K562 (cell line): ENCODE data around the gene TMEM207.

ENCODE experiments used
- CTCF ChIP-seq, 3 experiments: IDR thresholded peaks in 2 of 3; conservative IDR thresholded peaks in 1 of 3; 2 replicates each; pipeline ENCODE4 v1.5.1; 2011 to 2012; ENCODE audit warnings: low read length in 3 of 3, mild to moderate bottlenecking in 3 of 3, control low read depth in 2 of 3, improper control_type of control experiment in 1 of 3, inconsistent platforms in 1 of 3, low read depth in 1 of 3, mixed read lengths in 1 of 3, moderate library complexity in 1 of 3; ENCODE audit not compliant: insufficient read depth in 2 of 3
- EZH2 ChIP-seq: IDR thresholded peaks from 2 replicates; pipeline ENCODE4 v1.6.1; 2012; ENCODE audit warnings: low read depth, mild to moderate bottlenecking, inconsistent platforms, low read length, borderline replicate concordance
- MAX ChIP-seq: sonication (generic); formaldehyde crosslinking; IDR thresholded peaks from 2 replicates; pipeline ENCODE4 v1.9.0; 2022; ENCODE audit warnings: mild to moderate bottlenecking, missing genetic modification reagents
- SRSF9 ChIP-seq: fragments of 200-400 bp; formaldehyde crosslinking; IDR thresholded peaks from 2 replicates; pipeline ENCODE4 v1.6.1; 2017; ENCODE audit warnings: low read depth, low read length, borderline replicate concordance
- TBL1XR1 ChIP-seq, 2 experiments: IDR thresholded peaks; 2 replicates each; pipeline ENCODE4 v1.6.1; 2012; ENCODE audit warnings: improper control_type of control experiment in 2 of 2, low read length in 2 of 2, mild to moderate bottlenecking in 1 of 2
- THRB ChIP-seq: fragments of 450-650 bp; formaldehyde crosslinking; conservative IDR thresholded peaks from 2 replicates; pipeline ENCODE4 v1.4.0; 2022; ENCODE audit warnings: mild to moderate bottlenecking, missing genetic modification characterization
- ZBTB40 ChIP-seq, 2 experiments: fragments of 450-650 bp in 1 of 2; sonication (generic) in 1 of 2; formaldehyde crosslinking in 1 of 2; IDR thresholded peaks; 2 replicates each; pipeline versions ENCODE4 v1.7.1 to v1.9.0; 2016 to 2022; ENCODE audit warnings: inconsistent platforms in 1 of 2, mild to moderate bottlenecking in 1 of 2, missing genetic modification reagents in 1 of 2
- ZNF431 ChIP-seq: sonication (generic); formaldehyde crosslinking; IDR thresholded peaks from 2 replicates; pipeline ENCODE4 v1.8.0; 2022; ENCODE audit warnings: mild to moderate bottlenecking, missing genetic modification reagents

DNA sequence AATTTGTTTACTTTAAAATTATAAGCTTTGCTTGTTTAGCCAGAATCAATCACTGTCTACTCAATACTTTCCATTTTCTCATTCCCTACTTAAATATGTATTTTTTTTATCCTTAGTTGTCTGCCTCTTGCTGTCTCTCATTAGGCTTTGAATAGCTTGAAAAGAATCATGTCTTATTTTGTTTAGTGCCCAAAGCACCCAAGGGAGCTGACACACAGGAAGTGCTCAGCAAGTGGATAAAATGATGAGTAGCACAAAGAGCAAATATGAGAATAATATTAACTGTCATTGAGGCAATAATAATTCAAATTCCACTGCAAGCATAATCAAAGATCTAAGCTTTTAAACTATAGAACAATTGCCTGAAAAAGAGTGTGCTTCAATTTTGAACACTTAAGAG, 45.2 kb upstream of the TMEM207 start:
- TF ChIP-seq EZH2 (no peak), ZNF431 (CRISPR knock-in tag) (no peak), TBL1XR1 (IDR thresholded peaks at IDR 0.05; ENCODE audit: low read length in 2 of 2) (no peak), CTCF (IDR thresholded peaks at IDR 0.05 in 2 of 3, conservative IDR thresholded peaks at IDR 0.05 in 1 of 3; ENCODE audit: insufficient read depth in 2 of 3, low read depth in 1 of 3, low read length in 3 of 3) (no peak), THRB (CRISPR knock-in tag) (no peak), MAX (CRISPR knock-in tag) (no peak), ZBTB40 (IDR thresholded peaks at IDR 0.05) (no peak), ZBTB40 (CRISPR knock-in tag; IDR thresholded peaks at IDR 0.05) (no peak), SRSF9 (no peak)
